CD14-positive monocyte (primary cell): ENCODE results near the gene PHKA2. TPM values are rescaled to one million over a fixed set of nuclear protein-coding genes. Genes with fewer than 3 reads are reported as not detected.
A peak's percentile ranks its signal among the peaks of the same experiment; 100 is the strongest.

ENCODE experiments used
- DNase-seq, 3 donors: peaks; one replicate each; pipeline ENCODE4 v3.0.0-alpha.2; 2011 to 2022
- H2AFZ ChIP-seq: 2 replicates; pipeline ENCODE4 v1.6.0; 2012; ENCODE audit warnings: mild to moderate bottlenecking, low read depth, low read length, inconsistent platforms; ENCODE audit not compliant: insufficient read depth, poor library complexity, severe bottlenecking
- H3K27ac ChIP-seq, 2 donors: 1 replicate in 1 of 2; 2 replicates in 1 of 2; pipeline ENCODE4 v1.5.1; 2012 to 2013; ENCODE audit warnings: low read length in 2 of 2, control low read depth in 1 of 2, inconsistent platforms in 1 of 2, low read depth in 1 of 2, mild to moderate bottlenecking in 1 of 2
- H3K27me3 ChIP-seq, 2 donors: one replicate each; pipeline versions ENCODE4 v1.6.0 to v1.6.1; 2011 to 2013; ENCODE audit warnings: low read length in 2 of 2; ENCODE audit not compliant: control insufficient read depth in 2 of 2, insufficient read depth in 2 of 2
- H3K36me3 ChIP-seq, 2 donors: replicated peaks in 1 of 2; 1 replicate in 1 of 2; 2 replicates in 1 of 2; pipeline versions ENCODE4 v1.5.1 to v1.6.1; 2012 to 2013; ENCODE audit warnings: low read length in 2 of 2, control low read depth in 1 of 2, inconsistent platforms in 1 of 2, mild to moderate bottlenecking in 1 of 2; ENCODE audit not compliant: insufficient read depth in 2 of 2, control insufficient read depth in 1 of 2
- H3K4me1 ChIP-seq, 2 donors: 1 replicate in 1 of 2; 2 replicates in 1 of 2; pipeline versions ENCODE4 v1.5.1 to v1.6.1; 2012 to 2013; ENCODE audit warnings: low read length in 2 of 2, control low read depth in 1 of 2, inconsistent platforms in 1 of 2, mild to moderate bottlenecking in 1 of 2, moderate library complexity in 1 of 2; ENCODE audit not compliant: insufficient read depth in 2 of 2, control insufficient read depth in 1 of 2
- H3K4me2 ChIP-seq: replicated peaks from 2 replicates; pipeline ENCODE3; 2012; ENCODE audit warnings: low read length, moderate library complexity, mild to moderate bottlenecking; ENCODE audit not compliant: poor library complexity, severe bottlenecking; ENCODE audit errors: extremely low read depth
- H3K4me3 ChIP-seq, 3 experiments: fragments of 200-600 bp in 1 of 3; sonication (generic) in 1 of 3; replicated peaks in 1 of 3; 1 replicate in 2 of 3; 2 replicates in 1 of 3; pipeline ENCODE4 v1.5.1; 2011 to 2013; ENCODE audit warnings: low read length in 3 of 3, mild to moderate bottlenecking in 3 of 3, control low read depth in 2 of 3, low read depth in 2 of 3, inconsistent platforms in 1 of 3, moderate library complexity in 1 of 3
- H3K79me2 ChIP-seq: 2 replicates; pipeline ENCODE4 v1.6.0; 2012; ENCODE audit warnings: mild to moderate bottlenecking, control low read depth, inconsistent platforms, low read length, moderate library complexity; ENCODE audit not compliant: insufficient read depth
- H3K9ac ChIP-seq: 2 replicates; pipeline ENCODE4 v1.6.0; 2017; ENCODE audit warnings: low read length, mild to moderate bottlenecking; ENCODE audit not compliant: insufficient read depth, poor library complexity, severe bottlenecking
- H3K9me3 ChIP-seq, 2 donors: replicated peaks in 1 of 2; 1 replicate in 1 of 2; 2 replicates in 1 of 2; pipeline versions ENCODE4 v1.5.1 to v1.6.1; 2012 to 2013; ENCODE audit warnings: low read length in 2 of 2, control low read depth in 1 of 2; ENCODE audit not compliant: control insufficient read depth in 1 of 2, insufficient read depth in 1 of 2
- H4K20me1 ChIP-seq: 2 replicates; pipeline ENCODE4 v1.6.0; 2012; ENCODE audit warnings: mild to moderate bottlenecking, low read length, control low read depth, moderate library complexity; ENCODE audit not compliant: insufficient read depth
- H3K27ac Mint-ChIP-seq, 7 donors: one replicate each; pipeline ENCODE4 v1.8.0; 2020; ENCODE audit warnings: mild to moderate bottlenecking in 7 of 7, mixed read lengths in 7 of 7, moderate library complexity in 6 of 7, inconsistent platforms in 2 of 7
- H3K27me3 Mint-ChIP-seq, 3 donors: one replicate each; pipeline ENCODE4 v1.8.0; 2021 to 2022; ENCODE audit warnings: low read depth in 3 of 3, mild to moderate bottlenecking in 3 of 3, mixed read lengths in 3 of 3, moderate library complexity in 3 of 3, inconsistent platforms in 1 of 3
- H3K36me3 Mint-ChIP-seq, 2 donors: one replicate each; pipeline ENCODE4 v1.8.0; 2020; ENCODE audit warnings: mixed read lengths in 2 of 2, inconsistent platforms in 1 of 2, mild to moderate bottlenecking in 1 of 2
- H3K4me1 Mint-ChIP-seq: one replicate; pipeline ENCODE4 v1.8.0; 2020; ENCODE audit warnings: mild to moderate bottlenecking, mixed read lengths
- H3K4me3 Mint-ChIP-seq, 2 donors: one replicate each; pipeline ENCODE4 v1.8.0; 2020; ENCODE audit warnings: mild to moderate bottlenecking in 2 of 2, mixed read lengths in 2 of 2, moderate library complexity in 1 of 2
- H3K9me3 Mint-ChIP-seq, 7 donors: one replicate each; pipeline ENCODE4 v1.8.0; 2020 to 2022; ENCODE audit warnings: mixed read lengths in 7 of 7, mild to moderate bottlenecking in 6 of 7, moderate library complexity in 6 of 7, inconsistent platforms in 2 of 7
- WGBS: methylation state at CpG from one replicate; pipeline ENCODE4 v1.1.5; 2013; ENCODE audit warnings: missing lambda C conversion rate; ENCODE audit not compliant: insufficient coverage; 5-methylcytosine and 5-hydroxymethylcytosine counted together
- intact Hi-C, 2 donors: fragments of 100-400 bp; cut with micrococcal nuclease; formaldehyde crosslinking; loops; one replicate each; pipeline versions ENCODE4 v1.15.0 to v1.15.1; 2023
- polyA plus RNA-seq, 3 donors: library from polyadenylated mRNA; depleted of rRNA in 1 of 3; unstranded in 2 of 3; stranded (reverse) in 1 of 3; fragments of 300-500 nt in 2 of 3; fragments of >200 nt in 1 of 3; fragmentation: Illumina TruSeq in 2 of 3; gene quantifications; 1 replicate in 2 of 3; 2 replicates in 1 of 3; pipeline ENCODE4 v1.2.3, GENCODE V29; 2012 to 2021
- TF ChIP-seq, protein P1 (sequence below): fragments of 200-600 bp; IDR thresholded peaks from one replicate; pipeline ENCODE4 v1.8.0; 2022; ENCODE audit warnings: antibody characterized with exemption, mild to moderate bottlenecking

Gene PHKA2
- polyA plus RNA-seq, 3 donors: 8.7 to 63.3 (median 9.1) TPM

GRCh38 chrX:18886005-18886343 lies 97.9 kb downstream of the PHKA2 start:
- no peaks in the 10 kb centered on the region for H3K79me2 ChIP-seq
- H3K27ac ChIP-seq: peak overlapping the region; percentile 78 to 80
- Mint-ChIP-seq H3K27me3 (peaks cover 2 to 6% (median 3%) of the 10 kb centered on the region in 3 donors), H3K9me3 (peaks cover 0 to 10% (median 0%) of the 10 kb centered on the region in 7 donors), H3K4me1 (peaks cover 27% of the 10 kb centered on the region), H3K4me3 (peak overlapping the region; percentile 87 to 96), H3K27ac (peak overlapping the region; percentile 88 to 98 (median 93)), H3K36me3 (peaks cover 0 to 8% of the 10 kb centered on the region in 2 donors)
- TF ChIP-seq, protein P1, sequence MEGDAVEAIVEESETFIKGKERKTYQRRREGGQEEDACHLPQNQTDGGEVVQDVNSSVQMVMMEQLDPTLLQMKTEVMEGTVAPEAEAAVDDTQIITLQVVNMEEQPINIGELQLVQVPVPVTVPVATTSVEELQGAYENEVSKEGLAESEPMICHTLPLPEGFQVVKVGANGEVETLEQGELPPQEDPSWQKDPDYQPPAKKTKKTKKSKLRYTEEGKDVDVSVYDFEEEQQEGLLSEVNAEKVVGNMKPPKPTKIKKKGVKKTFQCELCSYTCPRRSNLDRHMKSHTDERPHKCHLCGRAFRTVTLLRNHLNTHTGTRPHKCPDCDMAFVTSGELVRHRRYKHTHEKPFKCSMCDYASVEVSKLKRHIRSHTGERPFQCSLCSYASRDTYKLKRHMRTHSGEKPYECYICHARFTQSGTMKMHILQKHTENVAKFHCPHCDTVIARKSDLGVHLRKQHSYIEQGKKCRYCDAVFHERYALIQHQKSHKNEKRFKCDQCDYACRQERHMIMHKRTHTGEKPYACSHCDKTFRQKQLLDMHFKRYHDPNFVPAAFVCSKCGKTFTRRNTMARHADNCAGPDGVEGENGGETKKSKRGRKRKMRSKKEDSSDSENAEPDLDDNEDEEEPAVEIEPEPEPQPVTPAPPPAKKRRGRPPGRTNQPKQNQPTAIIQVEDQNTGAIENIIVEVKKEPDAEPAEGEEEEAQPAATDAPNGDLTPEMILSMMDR: no peak
- peak overlapping the region; percentile 66 for H2AFZ ChIP-seq
- H3K4me1 ChIP-seq: peaks cover 21% of the 10 kb centered on the region in 2 donors
- H3K4me2 ChIP-seq: peak overlapping the region; percentile 82
- no peaks in the 10 kb centered on the region for H3K9me3 ChIP-seq
- intact Hi-C loops: no loop called here
- H3K36me3 ChIP-seq: no peaks in the 10 kb centered on the region
- no peaks in the 10 kb centered on the region for H4K20me1 ChIP-seq
- WGBS: no CpG with 5 or more reads among the region's 12 CpGs
- no peak for DNase-seq
- H3K4me3 ChIP-seq: peak overlapping the region; percentile 39 to 73 (median 56)
- peak overlapping the region; percentile 25 for H3K9ac ChIP-seq
- H3K27me3 ChIP-seq: no peaks in the 10 kb centered on the region

DNA sequence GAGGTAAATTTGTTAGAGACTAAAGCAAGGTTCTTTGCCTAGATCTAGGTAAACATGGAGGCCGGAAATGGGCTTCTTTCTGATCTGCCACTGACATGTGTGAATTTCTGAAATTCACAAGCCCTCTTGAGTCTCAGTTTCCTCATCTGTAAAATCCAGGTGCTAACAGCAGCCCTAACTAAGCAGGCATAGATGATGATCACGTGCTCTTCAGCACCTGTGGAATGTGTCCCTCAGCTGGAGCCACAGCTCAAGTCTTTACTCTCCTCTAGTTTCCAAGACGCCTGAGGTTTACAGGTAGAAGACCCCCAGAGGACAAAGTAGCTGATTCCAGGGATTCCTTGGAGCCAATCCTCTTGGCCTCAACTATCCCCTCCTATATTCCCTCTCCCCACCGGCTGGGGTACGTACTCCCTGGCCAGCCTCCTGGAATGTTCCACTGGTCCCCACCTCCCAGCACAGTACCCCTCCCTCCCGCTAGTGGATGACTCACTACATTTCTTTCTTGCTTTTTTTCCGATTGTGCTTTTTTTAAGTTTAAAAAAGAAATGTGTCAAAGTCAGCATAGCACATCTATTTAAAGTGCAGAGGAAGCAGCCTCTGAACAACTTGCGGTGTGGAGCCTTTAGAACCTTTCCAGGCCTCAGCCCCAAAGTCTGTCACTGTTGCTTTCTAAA lies 98.4 kb downstream of the PHKA2 start:
- H3K27me3 Mint-ChIP-seq: peaks cover 2 to 11% (median 4%) of the 10 kb centered on the region in 3 donors
- peak overlapping the region in 5 of 7 donors; percentile 79 to 97 (median 93) for H3K27ac Mint-ChIP-seq
- TF ChIP-seq, protein P1: no peak
- Histone ChIP-seq H3K27ac (peak overlapping the region in 1 of 2 donors; percentile 78), H3K27me3 (no peaks in the 10 kb centered on the region), H3K9ac (peak overlapping the region; percentile 25), H3K4me1 (peaks cover 21% of the 10 kb centered on the region in 2 donors), H2AFZ (peak overlapping the region; percentile 66), H3K4me3 (peak overlapping the region in 2 of 3 experiments; percentile 56 to 73), H3K4me2 (peak overlapping the region; percentile 82), H3K79me2 (no peaks in the 10 kb centered on the region), H3K36me3 (no peaks in the 10 kb centered on the region), H3K9me3 (no peaks in the 10 kb centered on the region), H4K20me1 (no peaks in the 10 kb centered on the region)
- peaks cover 27% of the 10 kb centered on the region for H3K4me1 Mint-ChIP-seq
- H3K4me3 Mint-ChIP-seq: peak overlapping the region; percentile 87 to 96
- intact Hi-C loops: no loop called here
- no peak for DNase-seq
- H3K36me3 Mint-ChIP-seq: peaks cover 0 to 4% of the 10 kb centered on the region in 2 donors
- H3K9me3 Mint-ChIP-seq: peaks cover 0 to 10% (median 0%) of the 10 kb centered on the region in 7 donors
- 36% methylated on average over 5 of the region's 8 CpGs for WGBS
